K562 (cell line): ENCODE measurements around the gene ITLN1. TPM values are rescaled to one million over a fixed set of nuclear protein-coding genes. Genes with fewer than 3 reads are reported as not detected.

Experiments
- ATAC-seq: fragments of 200-7000 bp; cut with Tn5 transposase; 3 replicates; pipeline ENCODE4 v1.9.1; 2020; ENCODE audit warnings: moderate library complexity
- BruUV-seq: library from RNA; stranded (reverse); fragments of 400-500 nt; replicated peaks from 2 replicates; lab custom pipeline; 2021; lab: Mats Ljungman, UMichigan
- CTCF ChIA-PET: fragments of 300-600 bp; formaldehyde crosslinking; extraction: SDS; loops from one replicate; lab custom pipeline; 2021; ENCODE audit warnings: low intra/inter-chr PET ratio; lab: Yijun Ruan, JAX
- POLR2A ChIA-PET: fragments of 300-600, 350-650 bp; sonication (Branson Sonifier 250); formaldehyde crosslinking; extraction: SDS; loops from one replicate; lab custom pipeline; 2021; ENCODE audit warnings: antibody characterized with exemption, inconsistent platforms; lab: Yijun Ruan, JAX
- DNase-seq, 4 experiments: peaks; one replicate each; pipeline versions ENCODE4 v3.0.0 to v3.0.0-alpha.2; 2011 to 2018; ENCODE audit warnings: low spot score in 3 of 4, mixed read lengths in 3 of 4; ENCODE audit errors: extremely low read depth in 1 of 4
- FAIRE-seq: peaks from 2 replicates; lab custom pipeline; 2011; peaks lifted over from hg19 to GRCh38; lab: Jason Lieb, UNC
- H2AFZ ChIP-seq: 2 replicates; pipeline ENCODE4 v1.6.0; 2011; ENCODE audit warnings: low read depth, low read length, control low read depth, inconsistent platforms
- H3K27ac ChIP-seq: fragments of 200-600 bp; 3 replicates; pipeline ENCODE4 v1.8.0; 2011; ENCODE audit warnings: low read depth, mild to moderate bottlenecking, control low read depth, inconsistent platforms, low read length, moderate library complexity, mixed read lengths; ENCODE audit errors: extremely low read depth
- H3K27me3 ChIP-seq, 2 experiments: fragments of 300-600 bp in 1 of 2; 2 replicates in 1 of 2; 3 replicates in 1 of 2; pipeline versions ENCODE4 v1.6.0 to v1.8.0; 2011; ENCODE audit warnings: inconsistent platforms in 2 of 2, low read length in 2 of 2, mild to moderate bottlenecking in 1 of 2, mixed read lengths in 1 of 2, moderate library complexity in 1 of 2; ENCODE audit not compliant: control insufficient read depth in 2 of 2, insufficient read depth in 2 of 2
- H3K36me3 ChIP-seq: fragments of 300-600 bp; 3 replicates; pipeline ENCODE4 v1.8.0; 2011; ENCODE audit warnings: mild to moderate bottlenecking, low read length, inconsistent platforms; ENCODE audit not compliant: control insufficient read depth, insufficient read depth
- H3K4me1 ChIP-seq, 2 experiments: fragments of 200-600 bp in 1 of 2; replicated peaks in 1 of 2; 2 replicates in 1 of 2; 3 replicates in 1 of 2; pipeline versions ENCODE4 v1.5.1 to v1.8.0; 2011; ENCODE audit warnings: inconsistent platforms in 2 of 2, low read length in 2 of 2, mild to moderate bottlenecking in 1 of 2, mixed read lengths in 1 of 2, moderate library complexity in 1 of 2; ENCODE audit not compliant: control insufficient read depth in 2 of 2, insufficient read depth in 2 of 2
- H3K4me2 ChIP-seq: 2 replicates; pipeline ENCODE4 v1.6.1; 2011; ENCODE audit warnings: low read length, control low read depth, inconsistent platforms, mixed read lengths; ENCODE audit not compliant: insufficient read depth
- H3K4me3 ChIP-seq: fragments of 200-600 bp; sonication (generic), shearing (Covaris generic); 2 replicates; pipeline ENCODE4 v1.5.1; 2016; ENCODE audit warnings: control low read depth, inconsistent platforms
- H3K79me2 ChIP-seq: fragments of 200-600 bp; 3 replicates; pipeline ENCODE4 v1.8.0; 2011; ENCODE audit warnings: low read length, inconsistent platforms; ENCODE audit not compliant: control insufficient read depth, insufficient read depth
- H3K9ac ChIP-seq, 2 experiments: 2 replicates each; pipeline versions ENCODE4 v1.6.0 to v1.6.1; 2011; ENCODE audit warnings: low read depth in 2 of 2, low read length in 2 of 2, control low read depth in 1 of 2, inconsistent platforms in 1 of 2, mild to moderate bottlenecking in 1 of 2, mixed read lengths in 1 of 2; ENCODE audit not compliant: insufficient read depth in 1 of 2
- H3K9me1 ChIP-seq: one replicate; pipeline ENCODE4 v1.6.0; 2011; ENCODE audit warnings: inconsistent platforms, mild to moderate bottlenecking, low read length, moderate library complexity; ENCODE audit not compliant: control insufficient read depth, insufficient read depth
- H3K9me3 ChIP-seq: replicated peaks from 2 replicates; pipeline ENCODE4 v1.5.1; 2011; ENCODE audit warnings: low read depth, low read length, inconsistent platforms; ENCODE audit not compliant: control insufficient read depth, insufficient read depth
- H4K20me1 ChIP-seq: replicated peaks from 2 replicates; pipeline ENCODE4 v1.6.1; 2011; ENCODE audit warnings: low read length, inconsistent platforms, mixed read lengths; ENCODE audit not compliant: control insufficient read depth, insufficient read depth
- BHLHE40 ChIP-seq: IDR thresholded peaks from 2 replicates; pipeline ENCODE4 v1.6.1; 2011; ENCODE audit warnings: low read length, improper control_type of control experiment
- CBFA2T2 ChIP-seq: fragments of 450-650 bp; conservative IDR thresholded peaks from 2 replicates; pipeline ENCODE4 v1.6.1; 2017; ENCODE audit warnings: mild to moderate bottlenecking
- CBFA2T3 ChIP-seq: fragments of 450-650 bp; IDR thresholded peaks from 2 replicates; pipeline ENCODE4 v1.6.1; 2017
- KDM2B ChIP-seq: fragments of 250-450 bp; sonication (Bioruptor Pico); IDR thresholded peaks from 2 replicates; pipeline ENCODE4 v1.8.0; 2021; ENCODE audit warnings: mild to moderate bottlenecking, moderate library complexity
- NFIC ChIP-seq: fragments of 450-650 bp; IDR thresholded peaks from 2 replicates; pipeline ENCODE4 v1.6.1; 2017; ENCODE audit warnings: mild to moderate bottlenecking, inconsistent platforms
- NR2C1 ChIP-seq, 2 experiments: fragments of 450-650 bp; IDR thresholded peaks; 2 replicates each; pipeline ENCODE4 v1.6.1; 2017; ENCODE audit warnings: mild to moderate bottlenecking in 2 of 2, antibody characterized with exemption in 1 of 2, inconsistent platforms in 1 of 2, missing compliant biosample characterization in 1 of 2, missing genetic modification characterization in 1 of 2
- RFX7 ChIP-seq: fragments of 250-450 bp; sonication (Bioruptor Pico); IDR thresholded peaks from 2 replicates; pipeline ENCODE4 v1.5.1; 2021; ENCODE audit warnings: mild to moderate bottlenecking
- RNF2 ChIP-seq: sonication (generic); IDR thresholded peaks from 2 replicates; pipeline ENCODE4 v1.6.1; 2016
- SMARCE1 ChIP-seq: fragments of 450-650 bp; IDR thresholded peaks from 2 replicates; pipeline ENCODE4 v1.7.1; 2016; ENCODE audit warnings: mild to moderate bottlenecking
- STAT5B ChIP-seq: fragments of 250-450 bp; sonication (Bioruptor Pico); IDR thresholded peaks from 2 replicates; pipeline ENCODE4 v1.8.0; 2021; ENCODE audit warnings: mild to moderate bottlenecking, inconsistent platforms
- TAL1 ChIP-seq: fragments of 450-650 bp; IDR thresholded peaks from 2 replicates; pipeline ENCODE4 v1.6.1; 2016; ENCODE audit warnings: mild to moderate bottlenecking
- WGBS: fragments of 100-300 bp; shearing (Covaris generic); methylation state at CpG from one replicate; pipeline ENCODE4 v1.1.6; 2016; ENCODE audit warnings: low coverage, mixed read lengths; ENCODE audit not compliant: insufficient coverage; ENCODE audit errors: missing lambda C conversion rate; 5-methylcytosine and 5-hydroxymethylcytosine counted together
- in situ Hi-C: fragments of 300-500 bp; cut with MboI; formaldehyde crosslinking; loops from 4 replicates; pipeline ENCODE4 v1.15.0; 2018; ENCODE audit warnings: inconsistent platforms, mixed read lengths
- intact Hi-C: fragments of 100-400 bp; cut with micrococcal nuclease; formaldehyde crosslinking; loops from 2 replicates; pipeline ENCODE4 v1.14.2; 2022
- polyA plus RNA-seq, 8 experiments: library from polyadenylated mRNA; depleted of rRNA in 4 of 8; stranded (reverse) in 5 of 8; unstranded in 3 of 8; fragments of >200 nt; fragmentation: Nextera tagmentation in 2 of 8; fragmentation: Illumina TruSeq in 1 of 8; extraction: Ambion mirVana in 2 of 8; extraction: Trizol in 1 of 8; gene quantifications; 2 replicates each; pipeline versions ENCODE4 v1.2.1 to v1.2.3, GENCODE V29; 2011 to 2014; ENCODE audit warnings: inconsistent platforms in 1 of 8, missing spikeins in 1 of 8
- total RNA-seq, 7 experiments: library from RNA; depleted of rRNA in 6 of 7; stranded (reverse); fragments of >200 nt in 6 of 7; fragmentation: Illumina TruSeq in 2 of 7; extraction: Trizol in 2 of 7; gene quantifications; 2 replicates each; pipeline versions ENCODE4 v1.2.1 to v1.2.3, GENCODE V29; 2011 to 2021; ENCODE audit warnings: low replicate concordance in 1 of 7
- TF ChIP-seq, protein P1 (sequence below): fragments of 250-450 bp; sonication (Bioruptor Pico); IDR thresholded peaks from 2 replicates; pipeline ENCODE4 v1.4.0; 2020; ENCODE audit warnings: mild to moderate bottlenecking, moderate library complexity
- TF ChIP-seq, protein P2 (sequence below): fragments of 150-350 bp; IDR thresholded peaks from 2 replicates; pipeline ENCODE4 v1.6.1; 2014; ENCODE audit warnings: low read depth, mild to moderate bottlenecking, low read length, borderline replicate concordance
- TF ChIP-seq, protein P3 (sequence below), 2 experiments: fragments of 450-650 bp; IDR thresholded peaks; 2 replicates each; pipeline ENCODE4 v1.6.1; 2016

Gene ITLN1
- total and polyA plus RNA-seq, 9 of the 15 experiments (the other 6 are each of a cell fraction or from before 2014, with no cell fraction given) = not detected

DNA sequence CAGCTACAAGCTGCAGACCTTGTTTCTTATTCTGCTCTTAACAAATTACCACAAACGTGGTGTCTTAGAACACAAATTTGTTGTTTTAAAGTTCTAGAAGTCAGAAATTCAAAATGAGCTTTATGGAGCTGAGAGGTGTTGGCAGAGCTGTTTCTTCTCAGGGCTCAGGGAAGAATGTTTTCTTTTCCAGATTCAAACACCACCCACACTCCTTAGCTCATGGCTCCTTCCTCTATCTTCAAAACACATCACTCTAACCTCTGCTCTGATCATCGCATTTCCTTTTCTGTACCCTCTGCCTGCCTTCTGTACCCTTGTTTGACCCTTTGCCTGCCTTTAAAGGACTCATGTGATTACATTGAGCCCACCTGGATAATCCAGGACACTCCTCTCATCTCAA is 26.9 kb upstream of the ITLN1 start (continued):
- TF ChIP-seq, protein P1, sequence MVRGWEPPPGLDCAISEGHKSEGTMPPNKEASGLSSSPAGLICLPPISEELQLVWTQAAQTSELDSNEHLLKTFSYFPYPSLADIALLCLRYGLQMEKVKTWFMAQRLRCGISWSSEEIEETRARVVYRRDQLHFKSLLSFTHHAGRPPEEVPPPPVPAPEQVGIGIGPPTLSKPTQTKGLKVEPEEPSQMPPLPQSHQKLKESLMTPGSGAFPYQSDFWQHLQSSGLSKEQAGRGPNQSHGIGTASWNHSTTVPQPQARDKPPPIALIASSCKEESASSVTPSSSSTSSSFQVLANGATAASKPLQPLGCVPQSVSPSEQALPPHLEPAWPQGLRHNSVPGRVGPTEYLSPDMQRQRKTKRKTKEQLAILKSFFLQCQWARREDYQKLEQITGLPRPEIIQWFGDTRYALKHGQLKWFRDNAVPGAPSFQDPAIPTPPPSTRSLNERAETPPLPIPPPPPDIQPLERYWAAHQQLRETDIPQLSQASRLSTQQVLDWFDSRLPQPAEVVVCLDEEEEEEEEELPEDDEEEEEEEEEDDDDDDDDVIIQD (CRISPR knock-in tag) = no peak
- TF ChIP-seq, protein P2, sequence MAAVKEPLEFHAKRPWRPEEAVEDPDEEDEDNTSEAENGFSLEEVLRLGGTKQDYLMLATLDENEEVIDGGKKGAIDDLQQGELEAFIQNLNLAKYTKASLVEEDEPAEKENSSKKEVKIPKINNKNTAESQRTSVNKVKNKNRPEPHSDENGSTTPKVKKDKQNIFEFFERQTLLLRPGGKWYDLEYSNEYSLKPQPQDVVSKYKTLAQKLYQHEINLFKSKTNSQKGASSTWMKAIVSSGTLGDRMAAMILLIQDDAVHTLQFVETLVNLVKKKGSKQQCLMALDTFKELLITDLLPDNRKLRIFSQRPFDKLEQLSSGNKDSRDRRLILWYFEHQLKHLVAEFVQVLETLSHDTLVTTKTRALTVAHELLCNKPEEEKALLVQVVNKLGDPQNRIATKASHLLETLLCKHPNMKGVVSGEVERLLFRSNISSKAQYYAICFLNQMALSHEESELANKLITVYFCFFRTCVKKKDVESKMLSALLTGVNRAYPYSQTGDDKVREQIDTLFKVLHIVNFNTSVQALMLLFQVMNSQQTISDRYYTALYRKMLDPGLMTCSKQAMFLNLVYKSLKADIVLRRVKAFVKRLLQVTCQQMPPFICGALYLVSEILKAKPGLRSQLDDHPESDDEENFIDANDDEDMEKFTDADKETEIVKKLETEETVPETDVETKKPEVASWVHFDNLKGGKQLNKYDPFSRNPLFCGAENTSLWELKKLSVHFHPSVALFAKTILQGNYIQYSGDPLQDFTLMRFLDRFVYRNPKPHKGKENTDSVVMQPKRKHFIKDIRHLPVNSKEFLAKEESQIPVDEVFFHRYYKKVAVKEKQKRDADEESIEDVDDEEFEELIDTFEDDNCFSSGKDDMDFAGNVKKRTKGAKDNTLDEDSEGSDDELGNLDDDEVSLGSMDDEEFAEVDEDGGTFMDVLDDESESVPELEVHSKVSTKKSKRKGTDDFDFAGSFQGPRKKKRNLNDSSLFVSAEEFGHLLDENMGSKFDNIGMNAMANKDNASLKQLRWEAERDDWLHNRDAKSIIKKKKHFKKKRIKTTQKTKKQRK = no peak

DNA sequence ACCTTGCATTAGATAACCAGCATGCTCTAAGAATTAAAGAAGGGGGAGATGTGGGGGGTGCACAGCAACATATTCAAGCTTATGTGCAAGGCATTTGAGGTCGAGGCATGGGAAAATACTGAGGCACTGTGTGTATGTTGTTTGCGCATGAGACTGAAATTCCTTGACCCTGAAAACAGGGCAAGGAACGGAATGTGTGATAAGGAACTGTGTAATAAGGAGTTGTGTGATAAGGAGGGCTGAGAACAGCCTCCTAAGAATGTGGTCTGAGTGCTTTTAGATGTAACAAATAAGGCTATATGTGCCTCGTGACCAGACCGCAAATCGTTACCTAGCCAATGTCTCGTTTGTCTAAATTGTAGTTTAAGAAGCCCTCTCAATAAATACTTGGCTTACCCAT is 26.5 kb upstream of the ITLN1 start:
- ChIA-PET POLR2A (no interaction called here), CTCF (no interaction called here)
- no TSS peak for BruUV-seq
- 0% methylated on average over 7 of the region's 7 CpGs for WGBS
- Histone ChIP-seq H4K20me1 (no peaks in the 10 kb centered on the region), H3K27ac (no peak overlapping the region), H3K79me2 (no peaks in the 10 kb centered on the region), H3K9me3 (peaks cover 4% of the 10 kb centered on the region; the same call in 1 of the 2 replicates), H3K9me1 (no peaks in the 10 kb centered on the region), H3K4me2 (no peak overlapping the region; the same call in 1 of the 2 replicates), H3K9ac (no peak overlapping the region), H2AFZ (no peak overlapping the region), H3K4me3 (no peak overlapping the region), H3K4me1 (peaks cover 0 to 6% of the 10 kb centered on the region in 2 experiments; a peak in 2 of 5 replicates), H3K36me3 (no peaks in the 10 kb centered on the region), H3K27me3 (peaks cover 9 to 27% of the 10 kb centered on the region in 2 experiments; a peak in 2 of 5 replicates)
- peak in 3 of 4 experiments; percentile 18 to 51 (median 23) for DNase-seq
- FAIRE-seq = peak; percentile 26
- ATAC-seq = no peak; the same call in 1 of the 3 replicates
- in situ Hi-C loops (no loop called here), intact Hi-C loops (no loop called here)
- TF ChIP-seq NFIC (peak; percentile 36; the same call in 1 of the 2 replicates), KDM2B (CRISPR knock-in tag) (0 out of 2 replicates have a peak, but pooled peaks have one; percentile 20), RFX7 (no peak), CBFA2T3 (peak; percentile 88), BHLHE40 (peak; percentile 66), SMARCE1 (peak; percentile 55; the same call in 1 of the 2 replicates), STAT5B (CRISPR knock-in tag) (no peak), NR2C1 (IDR thresholded peaks at IDR 0.05) (no peak), NR2C1 (tag; IDR thresholded peaks at IDR 0.05) (peak; percentile 27; the same call in 1 of the 2 replicates), TAL1 (peak; percentile 83), CBFA2T2 (peak; percentile 83), RNF2 (0 out of 2 replicates have a peak, but pooled peaks have one; percentile 27)
- TF ChIP-seq, protein P3, sequence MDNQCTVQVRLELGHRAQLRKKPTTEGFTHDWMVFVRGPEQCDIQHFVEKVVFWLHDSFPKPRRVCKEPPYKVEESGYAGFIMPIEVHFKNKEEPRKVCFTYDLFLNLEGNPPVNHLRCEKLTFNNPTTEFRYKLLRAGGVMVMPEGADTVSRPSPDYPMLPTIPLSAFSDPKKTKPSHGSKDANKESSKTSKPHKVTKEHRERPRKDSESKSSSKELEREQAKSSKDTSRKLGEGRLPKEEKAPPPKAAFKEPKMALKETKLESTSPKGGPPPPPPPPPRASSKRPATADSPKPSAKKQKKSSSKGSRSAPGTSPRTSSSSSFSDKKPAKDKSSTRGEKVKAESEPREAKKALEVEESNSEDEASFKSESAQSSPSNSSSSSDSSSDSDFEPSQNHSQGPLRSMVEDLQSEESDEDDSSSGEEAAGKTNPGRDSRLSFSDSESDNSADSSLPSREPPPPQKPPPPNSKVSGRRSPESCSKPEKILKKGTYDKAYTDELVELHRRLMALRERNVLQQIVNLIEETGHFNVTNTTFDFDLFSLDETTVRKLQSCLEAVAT (IDR thresholded peaks at IDR 0.05) = 0 out of 4 replicates have a peak, but pooled peaks of 1 of the 2 experiments have one; percentile 18
